Testis (tissue), 2 donors: ENCODE measurements around the gene SLC26A11.

Source experiments
- CTCF ChIP-seq, 3 experiments: fragments of 450-650 bp in 2 of 3; fragments of 200-600 bp in 1 of 3; sonication (generic) in 1 of 3; IDR thresholded peaks; one replicate each; pipeline ENCODE4 v1.5.1; 2016 to 2019; ENCODE audit warnings: antibody characterized with exemption in 3 of 3, mild to moderate bottlenecking in 2 of 3, moderate library complexity in 1 of 3
- POLR2A ChIP-seq: fragments of 450-650 bp; IDR thresholded peaks from one replicate; pipeline ENCODE4 v1.6.1; 2017; ENCODE audit warnings: antibody characterized with exemption, mild to moderate bottlenecking, moderate library complexity

GRCh38 chr17:80218391-80218790, 1.8 kb upstream of the SLC26A11 start:
- TF ChIP-seq CTCF (IDR thresholded peaks at IDR 0.05) (no peak), POLR2A (no peak)
